ENCODE results near the gene TBXA2R. TPM values are rescaled to one million over a fixed set of nuclear protein-coding genes. Genes with fewer than 3 reads are reported as not detected.

TBXA2R gene
- total and polyA plus RNA-seq, 8 donors, result 0.37 to 2.6 (median 1.0) TPM; not detected in 3

DNA sequence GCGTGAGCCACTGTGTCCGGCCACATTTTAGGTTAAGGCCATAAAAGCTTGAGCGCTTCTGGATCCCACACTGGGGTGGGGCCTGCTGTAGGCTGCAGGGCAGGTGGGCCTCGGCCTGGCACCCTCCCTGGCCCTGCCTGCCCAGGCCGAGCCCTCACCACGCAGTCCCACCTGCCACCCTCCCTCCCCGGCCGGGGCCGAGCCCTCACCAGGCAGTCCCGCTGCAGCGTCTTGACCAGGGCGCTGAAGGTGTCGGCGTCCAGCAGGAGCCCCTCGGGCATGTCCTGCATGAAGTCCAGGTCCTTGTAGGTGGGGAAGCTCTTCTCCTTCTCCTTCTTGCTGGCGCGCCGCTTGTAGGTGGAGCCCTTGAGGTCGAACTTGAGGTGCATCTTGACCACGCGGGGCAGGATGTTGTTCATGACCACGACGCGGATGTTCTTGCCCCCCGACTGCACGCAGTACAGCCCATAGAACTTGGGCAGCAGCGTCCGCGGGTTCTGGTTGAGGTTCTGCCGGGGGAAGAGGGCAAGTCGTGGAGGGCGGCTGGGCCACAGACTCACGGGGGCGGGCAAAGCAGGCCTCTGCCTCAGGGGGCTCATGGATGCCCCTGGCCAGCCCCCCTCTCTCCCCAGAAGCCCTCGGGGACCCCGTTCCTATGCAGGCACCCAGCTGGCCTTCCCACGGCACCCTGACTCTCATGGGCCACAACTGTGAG lies 46.6 kb upstream of the TBXA2R start:
- TF ChIP-seq POLR2AphosphoS5 (IDR thresholded peaks at IDR 0.05), result no peak
- WGBS, 5 donors, result 89 to 95% (median 93%) methylated on average over 18 to 37 of the region's 37 CpGs
- no peaks in the 10 kb centered on the region for H3K27me3 ChIP-seq
- H3K4me3 ChIP-seq, result no peak overlapping the region
- no peaks in the 10 kb centered on the region for H3K9me3 ChIP-seq
- no peak overlapping the region for H3K27ac ChIP-seq
- intact Hi-C loops (cut with DNase I; ENCODE audit: low total_unique reads), result no loop called here
- H3K4me1 ChIP-seq, result peaks cover 0 to 11% (median 6%) of the 10 kb centered on the region in 4 donors
- peaks cover 51 to 92% (median 85%) of the 10 kb centered on the region in 4 donors for H3K36me3 ChIP-seq
- DNase-seq, result no peak

DNA sequence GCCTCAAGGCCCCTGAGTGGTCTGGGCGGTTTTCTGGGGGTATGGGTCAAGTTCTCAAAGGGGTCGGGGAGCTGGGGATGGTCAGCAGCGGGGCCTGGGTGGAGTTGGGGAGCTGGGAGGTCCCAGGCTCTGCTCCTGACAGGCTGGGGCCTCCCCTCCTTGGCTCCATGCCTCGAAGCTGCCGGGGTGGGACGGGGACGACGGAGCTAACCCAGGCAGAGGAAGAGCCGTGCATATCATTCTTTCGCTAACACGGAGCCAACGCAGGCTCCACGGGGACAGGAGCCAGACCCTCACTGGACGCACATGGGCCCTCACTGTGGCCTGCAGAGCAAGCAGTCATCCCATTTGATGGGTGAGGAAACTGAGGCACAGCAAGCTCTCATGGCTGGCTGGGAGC lies 45.7 kb upstream of the TBXA2R start:
- Histone ChIP-seq H3K4me1 (peaks cover 0 to 6% (median 0%) of the 10 kb centered on the region in 4 donors), H3K36me3 (peaks cover 46 to 92% (median 85%) of the 10 kb centered on the region in 4 donors), H3K9me3 (no peaks in the 10 kb centered on the region), H3K4me3 (no peak overlapping the region), H3K27me3 (no peaks in the 10 kb centered on the region), H3K27ac (no peak overlapping the region)
- 92 to 97% (median 95%) methylated on average over 10 to 14 of the region's 14 CpGs for WGBS, 5 donors
- no peak for TF ChIP-seq POLR2A (IDR thresholded peaks at IDR 0.05)
- no peak for TF ChIP-seq CTCF (IDR thresholded peaks at IDR 0.05)
- TF ChIP-seq EP300 (IDR thresholded peaks at IDR 0.05), result no peak
- TF ChIP-seq POLR2AphosphoS5 (IDR thresholded peaks at IDR 0.05), result no peak
- DNase-seq, result no peak
- intact Hi-C loops (cut with DNase I; ENCODE audit: low total_unique reads), result no loop called here

DNA sequence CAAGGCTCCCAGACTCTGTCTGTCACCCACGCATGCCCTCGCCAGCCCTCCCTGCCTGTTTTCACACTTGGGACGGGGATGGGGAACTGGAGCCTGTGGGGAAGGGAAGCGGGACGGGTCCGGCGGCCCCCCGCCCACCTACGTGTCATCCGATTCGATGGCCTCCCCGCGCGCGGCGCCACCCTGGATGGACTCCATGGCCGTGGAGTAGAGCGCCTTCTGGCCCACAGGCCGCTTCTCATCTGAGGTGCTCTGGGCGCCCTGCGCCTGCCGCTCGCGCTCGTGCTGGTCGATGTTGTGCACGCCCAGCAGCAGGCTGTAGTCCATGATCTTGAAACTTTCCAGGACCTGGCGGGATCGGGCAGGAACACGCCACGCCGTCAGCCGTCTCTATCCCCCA lies 45.0 kb upstream of the TBXA2R start:
- no peaks in the 10 kb centered on the region for H3K27me3 ChIP-seq
- H3K4me1 ChIP-seq, result peaks cover 0 to 6% (median 0%) of the 10 kb centered on the region in 4 donors
- no peak overlapping the region for H3K27ac ChIP-seq
- no peaks in the 10 kb centered on the region for H3K9me3 ChIP-seq
- TF ChIP-seq POLR2A (IDR thresholded peaks at IDR 0.05) (no peak), POLR2AphosphoS5 (IDR thresholded peaks at IDR 0.05) (no peak), CTCF (IDR thresholded peaks at IDR 0.05) (no peak), EP300 (IDR thresholded peaks at IDR 0.05) (no peak)
- DNase-seq, result no peak
- peaks cover 39 to 92% (median 84%) of the 10 kb centered on the region in 4 donors for H3K36me3 ChIP-seq
- intact Hi-C loops (cut with DNase I; ENCODE audit: low total_unique reads), result no loop called here
- 94 to 98% (median 98%) methylated on average over 17 to 33 of the region's 33 CpGs for WGBS, 5 donors
- H3K4me3 ChIP-seq, result no peak overlapping the region

DNA sequence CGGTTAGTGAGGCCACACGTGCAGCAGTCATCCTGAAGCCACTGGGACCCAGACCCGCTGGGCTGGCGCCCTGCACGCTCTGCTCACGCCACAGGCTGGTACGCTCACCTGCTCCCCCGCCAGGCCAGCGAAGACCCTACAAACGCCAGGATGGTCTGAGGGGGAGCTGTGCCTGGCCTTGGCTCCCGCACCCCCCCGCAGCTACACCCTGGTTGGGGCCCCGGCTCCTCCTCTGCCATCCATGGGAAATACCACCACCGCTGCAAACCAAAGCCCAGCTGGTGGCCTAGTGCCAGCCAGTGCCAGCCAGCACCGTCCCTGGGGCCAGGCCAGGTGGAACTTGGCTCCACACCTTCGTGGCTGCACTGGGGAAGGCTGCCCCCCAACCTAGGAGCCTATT lies 43.2 kb upstream of the TBXA2R start:
- Histone ChIP-seq H3K27me3 (no peaks in the 10 kb centered on the region), H3K9me3 (no peaks in the 10 kb centered on the region), H3K36me3 (peaks cover 42 to 92% (median 87%) of the 10 kb centered on the region in 4 donors), H3K4me3 (no peak overlapping the region), H3K27ac (no peak overlapping the region), H3K4me1 (peaks cover 0 to 16% (median 4%) of the 10 kb centered on the region in 4 donors)
- WGBS, 5 donors, result 69 to 83% (median 75%) methylated on average over 2 to 16 of the region's 16 CpGs
- intact Hi-C loops (cut with DNase I; ENCODE audit: low total_unique reads), result no loop called here
- DNase-seq, result peak in 1 of 2 donors; percentile 49
- no peak for TF ChIP-seq POLR2A (IDR thresholded peaks at IDR 0.05)
- no peak for TF ChIP-seq POLR2AphosphoS5 (IDR thresholded peaks at IDR 0.05)
- TF ChIP-seq EP300 (IDR thresholded peaks at IDR 0.05), result no peak
- TF ChIP-seq CTCF (IDR thresholded peaks at IDR 0.05), result no peak
